ENCODE data around the gene MEAK7. TPM values are rescaled to one million over a fixed set of nuclear protein-coding genes. Genes with fewer than 3 reads are reported as not detected.
"Not testable (repeated sequence)": the region's sequence is repeated elsewhere in the genome, so short reads cannot be mapped to it uniquely, and the experiment has no call there.

The MEAK7 gene
- polyA plus RNA-seq, 3 donors, result 17.9 to 23.3 (median 19.2) TPM

- no peak for DNase-seq
Measured at GRCh38 chr16:84535851-84536250, 31.4 kb upstream of the MEAK7 start.

GRCh38 chr16:84535408-84535807 is 30.9 kb upstream of the MEAK7 start:
- DNase-seq, result no peak

- no peak for DNase-seq
Measured at GRCh38 chr16:84534815-84535214, 30.4 kb upstream of the MEAK7 start.

GRCh38 chr16:84532855-84533486 is 28.5 kb upstream of the MEAK7 start:
- no peak for DNase-seq

GRCh38 chr16:84532291-84532724 is 27.8 kb upstream of the MEAK7 start:
- DNase-seq, result no peak

- no peak for DNase-seq
Measured at GRCh38 chr16:84531671-84532111, 27.2 kb upstream of the MEAK7 start.

- DNase-seq, result no peak
Measured at GRCh38 chr16:84530590-84530989, 26.1 kb upstream of the MEAK7 start.

GRCh38 chr16:84529607-84530006 is 25.1 kb upstream of the MEAK7 start:
- DNase-seq, result no peak

- DNase-seq, result no peak
Measured at GRCh38 chr16:84528322-84528721, 23.9 kb upstream of the MEAK7 start.

GRCh38 chr16:84527532-84528269 is 23.2 kb upstream of the MEAK7 start:
- no peak for DNase-seq

- DNase-seq, result no peak
Measured at GRCh38 chr16:84526794-84527531, 22.5 kb upstream of the MEAK7 start.

GRCh38 chr16:84524941-84525581 is 20.6 kb upstream of the MEAK7 start:
- not testable (repeated sequence) for DNase-seq

GRCh38 chr16:84524346-84524920 is 20.0 kb upstream of the MEAK7 start:
- DNase-seq, result no peak

GRCh38 chr16:84521497-84521770 is 17.0 kb upstream of the MEAK7 start:
- no peak for DNase-seq

- no peak for DNase-seq
Measured at GRCh38 chr16:84520725-84521496, 16.5 kb upstream of the MEAK7 start.

GRCh38 chr16:84519855-84520254 is 15.4 kb upstream of the MEAK7 start:
- no peak for DNase-seq

GRCh38 chr16:84518804-84519341 is 14.4 kb upstream of the MEAK7 start:
- DNase-seq, result no peak

- not testable (repeated sequence) for DNase-seq
Measured at GRCh38 chr16:84518220-84518619, 13.8 kb upstream of the MEAK7 start.

- DNase-seq, result no peak
Measured at GRCh38 chr16:84517366-84517765, 12.9 kb upstream of the MEAK7 start.

- DNase-seq, result no peak
Measured at GRCh38 chr16:84514874-84515835, 10.7 kb upstream of the MEAK7 start.

Measured in renal pelvis (tissue), 4 donors.